K562 (cell line): ENCODE measurements around the gene GPR107. TPM values are rescaled to one million over a fixed set of nuclear protein-coding genes. Genes with fewer than 3 reads are reported as not detected.

Experiments
- AFF1 ChIP-seq, 2 experiments: fragments of 450-650 bp; IDR thresholded peaks; 2 replicates each; pipeline ENCODE4 v1.6.1; 2018; ENCODE audit warnings: mild to moderate bottlenecking in 2 of 2, low read depth in 1 of 2; ENCODE audit not compliant: partially characterized antibody in 2 of 2
- BRD4 ChIP-seq: fragments of 200-600 bp; sonication (generic); IDR thresholded peaks from 2 replicates; pipeline ENCODE4 v1.6.1; 2017; ENCODE audit warnings: inconsistent platforms
- ETV5 ChIP-seq: sonication (generic); formaldehyde crosslinking; IDR thresholded peaks from 2 replicates; pipeline ENCODE4 v1.4.0; 2020; ENCODE audit warnings: low read depth, mild to moderate bottlenecking, missing genetic modification reagents
- HDAC1 ChIP-seq, 2 experiments: fragments of 450-650 bp; IDR thresholded peaks; 2 replicates each; pipeline ENCODE4 v1.6.1; 2016 to 2017; ENCODE audit warnings: inconsistent platforms in 1 of 2, mild to moderate bottlenecking in 1 of 2, moderate library complexity in 1 of 2
- HDAC3 ChIP-seq: fragments of 450-650 bp; IDR thresholded peaks from 2 replicates; pipeline ENCODE4 v1.6.1; 2018; ENCODE audit warnings: borderline replicate concordance, mild to moderate bottlenecking, moderate library complexity; ENCODE audit not compliant: partially characterized antibody
- HMG20A ChIP-seq: fragments of 450-650 bp; formaldehyde crosslinking; conservative IDR thresholded peaks from 2 replicates; pipeline ENCODE4 v1.4.0; 2020; ENCODE audit warnings: mild to moderate bottlenecking, mixed read lengths
- KLF16 ChIP-seq: IDR thresholded peaks from 2 replicates; pipeline ENCODE4 v1.6.1; 2016; ENCODE audit warnings: antibody characterized with exemption
- NKRF ChIP-seq: fragments of 450-650 bp; IDR thresholded peaks from 2 replicates; pipeline ENCODE4 v1.6.1; 2016; ENCODE audit warnings: borderline replicate concordance
- NR2C1 ChIP-seq, 2 experiments: fragments of 450-650 bp; IDR thresholded peaks; 2 replicates each; pipeline ENCODE4 v1.6.1; 2017; ENCODE audit warnings: mild to moderate bottlenecking in 2 of 2, antibody characterized with exemption in 1 of 2, inconsistent platforms in 1 of 2, missing compliant biosample characterization in 1 of 2, missing genetic modification characterization in 1 of 2
- RFX5 ChIP-seq: IDR thresholded peaks from 2 replicates; pipeline ENCODE4 v1.6.1; 2011; ENCODE audit warnings: low read depth, mild to moderate bottlenecking, improper control_type of control experiment, low read length
- SAP30 ChIP-seq: fragments of 200-600 bp; sonication (generic); IDR thresholded peaks from 2 replicates; pipeline ENCODE4 v1.6.1; 2012; ENCODE audit warnings: borderline replicate concordance, low read depth, mild to moderate bottlenecking, moderate library complexity, low read length, control low read depth, inconsistent platforms; ENCODE audit not compliant: insufficient read depth, poor library complexity, severe bottlenecking
- UBTF ChIP-seq, 2 experiments: IDR thresholded peaks; 2 replicates each; pipeline ENCODE4 v1.6.1; 2012; ENCODE audit warnings: improper control_type of control experiment in 2 of 2, low read depth in 2 of 2, low read length in 2 of 2, borderline replicate concordance in 1 of 2
- ZBED1 ChIP-seq: IDR thresholded peaks from 2 replicates; pipeline ENCODE4 v1.6.1; 2014
- ZNF140 ChIP-seq: fragments of 250-450 bp; sonication (Bioruptor Pico); IDR thresholded peaks from 2 replicates; pipeline ENCODE4 v1.8.0; 2021; ENCODE audit warnings: moderate library complexity, mild to moderate bottlenecking, inconsistent platforms
- ZNF282 ChIP-seq: sonication (generic); formaldehyde crosslinking; IDR thresholded peaks from 2 replicates; pipeline ENCODE4 v1.8.1; 2023; ENCODE audit warnings: missing genetic modification reagents
- ZNF740 ChIP-seq, 3 experiments: fragments of 200-800 bp in 1 of 3; sonication (Bioruptor generic) in 1 of 3; sonication (generic) in 1 of 3; formaldehyde crosslinking in 1 of 3; IDR thresholded peaks; 2 replicates each; pipeline versions ENCODE4 v1.6.1 to v1.8.0; 2016 to 2022; ENCODE audit warnings: mild to moderate bottlenecking in 2 of 3, missing compliant biosample characterization in 2 of 3, missing genetic modification characterization in 2 of 3, missing genetic modification reagents in 1 of 3
- polyA plus RNA-seq, 8 experiments: library from polyadenylated mRNA; depleted of rRNA in 4 of 8; stranded (reverse) in 5 of 8; unstranded in 3 of 8; fragments of >200 nt; fragmentation: Nextera tagmentation in 2 of 8; fragmentation: Illumina TruSeq in 1 of 8; extraction: Ambion mirVana in 2 of 8; extraction: Trizol in 1 of 8; gene quantifications; 2 replicates each; pipeline versions ENCODE4 v1.2.1 to v1.2.3, GENCODE V29; 2011 to 2014; ENCODE audit warnings: inconsistent platforms in 1 of 8, missing spikeins in 1 of 8
- total RNA-seq, 7 experiments: library from RNA; depleted of rRNA in 6 of 7; stranded (reverse); fragments of >200 nt in 6 of 7; fragmentation: Illumina TruSeq in 2 of 7; extraction: Trizol in 2 of 7; gene quantifications; 2 replicates each; pipeline versions ENCODE4 v1.2.1 to v1.2.3, GENCODE V29; 2011 to 2021; ENCODE audit warnings: low replicate concordance in 1 of 7

GPR107 gene
- total and polyA plus RNA-seq, 9 of the 15 experiments (the other 6 are each of a cell fraction or from before 2014, with no cell fraction given): 3.2 to 34.6 (median 14.4) TPM

- TF ChIP-seq HMG20A (CRISPR knock-in tag) (no peak), SAP30 (no peak), NKRF (no peak), ETV5 (CRISPR knock-in tag) (no peak), HDAC1 (IDR thresholded peaks at IDR 0.05) (peak in 1 of 2 experiments; percentile 49; a peak in 2 of 4 replicates), HDAC3 (peak; percentile 56), ZNF282 (CRISPR knock-in tag) (no peak), RFX5 (no peak), AFF1 (IDR thresholded peaks at IDR 0.05; ENCODE audit: low read depth in 1 of 2, partially characterized antibody in 2 of 2) (peak in 1 of 2 experiments; percentile 16), ZNF740 (CRISPR knock-in tag; IDR thresholded peaks at IDR 0.05) (0 out of 2 replicates have a peak, but pooled peaks have one; percentile 41), ZNF740 (tag; IDR thresholded peaks at IDR 0.05) (peak in 1 of 2 experiments; percentile 95; a peak in 2 of 4 replicates), KLF16 (no peak), UBTF (IDR thresholded peaks at IDR 0.05; ENCODE audit: borderline replicate concordance in 1 of 2, low read depth in 2 of 2, low read length in 2 of 2) (no peak), NR2C1 (IDR thresholded peaks at IDR 0.05) (no peak), NR2C1 (tag; IDR thresholded peaks at IDR 0.05) (peak; percentile 95), ZNF140 (CRISPR knock-in tag) (peak; percentile 83), BRD4 (no peak), ZBED1 (no peak)
Measured at GRCh38 chr9:130150779-130151382, 97.2 kb downstream of the GPR107 start (continued).
